HG02943 (cell line): ENCODE measurements around the gene DEFB113.
"Not testable (repeated sequence)": the region's sequence is repeated elsewhere in the genome, so short reads cannot be mapped to it uniquely, and the experiment has no call there.

ENCODE experiments used
- ATAC-seq: cut with Tn5 transposase; IDR thresholded peaks from one replicate; pipeline ENCODE4 v1.9.1; 2021; ENCODE audit warnings: mild to moderate bottlenecking, low read depth, moderate library complexity; ENCODE audit not compliant: unreplicated experiment

Gene DEFB113, protein sequence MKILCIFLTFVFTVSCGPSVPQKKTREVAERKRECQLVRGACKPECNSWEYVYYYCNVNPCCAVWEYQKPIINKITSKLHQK

DNA sequence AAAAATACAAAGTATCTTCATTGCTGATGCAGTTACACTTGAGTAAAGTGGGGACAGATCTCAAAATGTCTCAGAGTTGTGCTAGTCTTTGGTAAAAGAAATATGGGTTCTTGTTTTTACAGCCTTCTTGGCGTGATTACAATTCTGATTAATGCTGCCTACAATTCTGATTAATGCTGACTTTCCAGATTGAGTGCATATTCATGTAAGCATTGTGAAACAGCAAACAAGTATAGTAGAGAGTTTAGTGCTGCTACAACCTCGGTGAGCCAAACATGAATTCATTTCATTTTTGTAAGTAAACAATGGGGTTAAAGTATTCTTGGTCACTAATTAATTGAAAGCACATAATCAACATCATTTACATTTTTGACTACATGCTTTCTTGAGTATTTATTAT, at the start of gene DEFB113:
DEFB113 (minus strand) TSS at position 21 of the 400 bp plus-strand sequence; CDS start at position 21, 0 bp downstream.
- no peak for ATAC-seq

DNA sequence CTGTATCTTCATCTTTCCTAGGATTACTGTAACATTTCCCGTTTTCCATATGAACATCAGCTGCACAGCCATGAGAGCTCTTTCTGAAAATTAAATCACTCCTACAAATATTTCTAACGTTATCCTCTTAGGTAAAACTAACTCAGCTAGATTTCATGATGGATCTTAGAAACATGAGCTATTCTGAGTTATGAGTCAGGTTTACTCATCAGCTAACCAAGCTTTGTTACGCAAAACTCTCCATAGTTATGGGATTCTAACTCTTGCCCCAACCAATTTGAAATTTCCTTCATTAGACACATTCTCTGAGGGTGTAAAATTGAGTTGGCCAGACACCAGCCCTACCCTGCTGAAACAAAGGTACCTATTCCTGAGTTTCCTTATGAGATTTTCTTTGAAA, 38.4 kb upstream of the DEFB113 start:
- ATAC-seq: no peak

DNA sequence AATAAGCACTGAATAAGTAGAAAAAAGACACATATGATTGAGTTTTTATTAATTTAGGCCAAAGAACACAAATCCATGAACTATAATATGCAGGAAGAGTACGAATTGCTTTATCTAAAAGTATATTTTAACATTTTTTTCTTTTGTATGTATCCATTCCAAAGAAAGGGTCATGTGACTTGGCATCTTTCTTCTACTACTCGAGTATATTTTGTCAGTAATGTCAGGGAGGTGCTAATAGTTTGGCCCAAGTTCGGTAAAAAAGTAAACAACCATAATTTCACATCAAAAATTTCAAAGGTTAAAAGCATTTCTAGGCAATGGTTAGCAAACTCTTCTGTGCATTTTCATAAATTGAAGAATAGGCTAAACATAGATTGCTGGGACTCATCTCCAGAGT, 33.7 kb upstream of the DEFB113 start:
- ATAC-seq: no peak

DNA sequence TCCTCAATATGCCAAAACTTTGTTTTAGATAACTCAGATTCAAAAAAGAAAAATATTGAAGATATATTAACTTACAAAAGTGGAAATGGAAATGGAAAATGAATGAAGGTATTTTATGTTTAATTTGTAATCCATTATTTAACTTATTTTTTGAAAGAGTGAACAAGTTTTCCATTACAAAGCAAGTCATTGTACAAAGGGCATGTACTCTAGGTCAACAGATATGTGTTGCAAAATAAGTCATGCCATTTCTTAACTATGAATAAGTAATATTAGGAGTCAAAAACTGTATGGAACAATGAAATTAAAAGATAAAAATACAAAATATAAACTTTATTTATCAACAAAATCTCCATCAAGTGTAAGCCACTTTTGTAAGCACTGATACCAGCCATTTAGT, 25.9 kb upstream of the DEFB113 start:
- no peak for ATAC-seq

DNA sequence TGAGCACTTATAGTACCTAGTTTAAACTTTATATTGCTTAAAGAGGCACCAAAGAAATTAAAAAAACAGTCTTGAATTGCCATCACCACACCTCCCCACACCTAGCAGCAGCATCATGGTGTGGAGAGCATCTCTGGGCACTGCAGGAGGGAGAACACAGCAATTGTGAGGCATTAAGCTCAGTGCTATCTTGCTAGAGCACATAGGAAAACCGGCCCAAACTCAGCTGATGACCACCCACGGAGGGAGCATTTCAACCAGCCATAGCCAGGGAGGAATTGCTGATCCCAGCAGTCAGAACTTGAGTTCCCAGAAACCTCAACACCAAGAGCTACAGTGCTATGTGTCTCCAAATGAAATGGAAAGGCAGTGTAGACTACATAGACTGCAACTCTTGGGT, 19.5 kb upstream of the DEFB113 start:
- no peak for ATAC-seq

DNA sequence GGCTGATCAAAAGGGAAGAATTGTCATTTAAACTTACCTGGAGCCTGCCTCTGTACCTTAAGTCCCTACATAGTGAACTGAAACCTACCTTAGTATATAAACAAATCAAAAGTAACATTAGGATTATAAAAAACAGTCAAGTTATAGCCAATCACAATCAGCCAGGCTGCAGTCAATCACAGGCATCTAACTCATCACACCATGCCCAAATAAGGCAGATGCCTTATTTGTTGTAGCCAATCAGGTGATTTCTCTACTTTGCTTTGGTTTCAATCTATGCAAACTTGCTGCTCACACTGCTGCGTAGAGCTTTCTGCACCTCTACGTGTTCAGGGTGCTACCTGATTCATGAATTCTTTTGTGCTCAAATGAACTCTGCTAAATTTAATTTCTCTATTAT, 18.3 kb upstream of the DEFB113 start:
- ATAC-seq: no peak

DNA sequence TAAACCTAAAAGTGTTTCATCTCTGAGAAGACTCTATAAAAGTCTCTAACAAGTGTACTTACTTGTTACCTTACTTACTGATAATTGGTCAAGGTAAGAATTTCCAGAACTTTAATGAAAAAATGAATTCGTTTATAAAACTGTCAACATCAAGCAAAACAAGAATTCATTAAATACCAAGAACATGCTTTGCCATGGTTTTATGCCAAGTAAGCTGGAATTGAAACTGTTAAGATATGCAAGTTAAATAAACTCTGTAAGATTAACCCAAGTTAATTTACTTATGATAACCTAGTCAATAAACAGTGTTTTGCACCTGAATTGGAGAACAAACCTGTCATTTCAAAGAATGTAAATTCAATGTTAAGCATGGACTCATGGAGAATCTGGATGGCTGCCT, 17.1 kb upstream of the DEFB113 start:
- no peak for ATAC-seq

DNA sequence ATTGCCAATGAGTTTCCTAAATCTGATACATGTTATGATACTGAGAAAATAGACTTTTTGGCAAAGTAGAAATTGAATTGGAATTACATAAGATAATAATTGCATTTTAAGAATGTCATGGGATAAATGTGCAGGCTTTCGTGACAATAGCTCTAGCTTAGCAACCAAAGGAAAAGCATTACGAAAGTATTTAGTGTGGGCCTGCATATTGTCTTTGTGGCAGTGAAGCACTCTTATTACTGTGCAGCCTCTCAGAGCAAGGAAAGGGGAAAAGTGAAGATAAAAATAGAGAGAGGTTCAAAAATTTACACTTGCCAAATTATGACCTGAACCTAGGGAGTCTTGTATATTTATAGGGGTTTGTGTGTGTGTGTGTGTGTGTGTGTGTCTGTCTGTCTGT, 12.6 kb upstream of the DEFB113 start:
- no peak for ATAC-seq

DNA sequence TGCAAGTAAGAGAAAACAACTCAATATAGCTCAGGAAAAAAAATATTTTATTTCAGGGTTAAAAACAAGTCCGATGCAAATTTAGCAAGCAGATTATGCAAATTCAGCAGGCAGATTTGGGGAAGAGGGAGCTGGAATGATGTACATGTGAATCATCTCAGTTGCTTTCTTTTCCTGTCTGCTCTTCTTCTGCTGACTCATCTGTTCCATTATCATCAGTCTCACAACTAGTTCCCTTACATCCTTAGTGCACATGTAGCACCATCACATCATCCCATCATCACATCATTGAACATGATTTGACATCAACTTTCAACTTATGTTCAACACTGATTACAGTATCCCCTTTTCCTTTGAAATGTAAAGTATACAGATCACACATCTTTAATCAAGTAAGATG, 11.5 kb upstream of the DEFB113 start:
- ATAC-seq: no peak

DNA sequence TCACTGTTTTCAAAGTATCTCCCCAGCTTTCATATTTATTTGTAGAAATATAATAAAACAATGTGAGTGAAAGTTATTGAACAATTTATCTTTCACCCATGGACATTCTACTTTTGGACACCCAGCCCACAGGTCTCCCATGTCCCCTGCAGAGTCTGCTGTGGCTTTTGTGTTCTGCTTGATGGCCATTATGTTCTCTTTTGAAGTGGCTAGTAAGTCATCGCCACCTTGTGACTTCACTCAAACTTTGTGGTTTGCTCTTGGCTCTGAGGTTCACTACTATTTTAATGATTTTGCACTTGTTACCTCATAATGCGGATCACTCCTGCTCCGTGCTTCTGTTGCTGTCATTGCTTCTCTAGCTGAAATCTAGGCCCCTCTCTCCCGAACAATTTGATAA, 10.2 kb upstream of the DEFB113 start:
- no peak for ATAC-seq

DNA sequence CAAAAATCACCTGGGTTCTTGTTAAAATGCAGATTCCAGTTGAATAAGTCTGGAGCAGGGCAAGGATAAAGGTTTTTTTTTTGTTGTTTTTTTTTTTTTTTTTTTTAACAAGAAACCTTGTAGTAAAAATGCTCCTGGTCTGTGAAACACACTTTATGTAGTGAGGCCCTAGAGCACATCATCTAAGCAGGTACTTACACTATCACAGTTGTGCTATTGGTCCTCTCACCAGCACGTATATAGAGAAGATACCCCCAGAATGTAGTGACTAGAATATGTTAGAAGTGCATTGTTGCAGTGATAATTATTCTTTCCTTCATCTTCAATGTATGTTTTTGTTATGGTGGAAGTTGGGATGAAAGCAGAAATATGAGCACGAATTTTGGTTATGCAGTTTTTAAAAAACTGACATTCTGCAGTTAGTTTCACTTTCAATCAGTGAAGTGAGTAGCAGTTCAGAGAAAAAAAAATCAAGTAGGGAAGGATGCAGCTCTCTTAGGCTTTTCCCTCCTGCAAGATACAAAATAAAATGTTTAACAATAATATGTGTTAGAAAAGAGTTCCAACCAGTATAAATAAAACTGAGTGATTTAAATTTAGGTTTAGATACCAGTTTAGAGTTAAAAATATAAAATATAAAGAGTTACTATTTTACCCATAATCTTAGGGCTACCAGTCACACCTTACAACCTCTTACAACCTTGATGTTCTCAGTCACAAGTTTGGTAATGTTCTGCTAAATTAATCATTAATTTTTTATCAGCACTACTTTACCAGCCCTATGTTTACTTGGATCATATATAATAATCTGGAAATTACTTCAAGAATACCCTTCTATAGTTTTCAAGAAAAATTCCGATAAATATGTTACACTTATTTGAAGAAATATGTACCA, 9.2 kb upstream of the DEFB113 start:
- peak; percentile 56 for ATAC-seq

DNA sequence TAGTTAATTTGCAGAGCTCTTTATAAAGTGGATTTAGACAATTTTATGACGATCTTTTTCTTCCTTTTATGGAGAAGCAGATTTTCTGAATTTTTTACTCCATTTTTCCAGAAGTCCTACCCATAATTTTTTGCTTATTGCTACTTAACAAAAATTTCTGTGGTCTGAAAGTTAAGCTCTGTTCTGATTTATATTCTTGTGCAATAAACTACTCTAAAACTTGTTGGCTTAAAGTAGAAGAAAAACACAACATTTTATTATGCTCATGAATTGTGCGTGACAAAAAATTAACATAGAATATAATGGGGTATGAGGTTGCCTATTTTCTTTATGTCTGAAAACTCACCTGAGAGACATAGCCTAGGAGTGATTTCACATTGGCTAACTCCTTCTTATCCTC, 2.6 kb downstream of the DEFB113 start:
- ATAC-seq: no peak

DNA sequence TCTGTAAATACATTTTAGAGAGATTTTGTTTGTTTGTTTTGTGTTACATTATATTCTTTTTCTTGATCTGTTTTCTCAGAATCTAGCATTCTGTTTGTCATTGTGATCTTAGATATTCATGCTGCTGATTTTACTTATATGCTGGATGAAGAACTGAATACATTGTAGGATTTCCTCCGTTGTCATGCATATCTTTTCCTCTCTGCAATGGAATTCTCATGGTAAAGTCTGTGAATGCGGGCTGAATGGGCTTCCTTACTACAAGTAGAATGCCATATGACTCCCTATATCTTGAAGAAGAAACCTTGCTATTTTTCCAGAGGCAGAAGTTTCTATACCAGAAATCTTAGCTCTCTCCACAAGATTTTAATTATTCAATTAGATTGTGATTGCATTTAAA, 3.1 kb downstream of the DEFB113 start:
- no peak for ATAC-seq

DNA sequence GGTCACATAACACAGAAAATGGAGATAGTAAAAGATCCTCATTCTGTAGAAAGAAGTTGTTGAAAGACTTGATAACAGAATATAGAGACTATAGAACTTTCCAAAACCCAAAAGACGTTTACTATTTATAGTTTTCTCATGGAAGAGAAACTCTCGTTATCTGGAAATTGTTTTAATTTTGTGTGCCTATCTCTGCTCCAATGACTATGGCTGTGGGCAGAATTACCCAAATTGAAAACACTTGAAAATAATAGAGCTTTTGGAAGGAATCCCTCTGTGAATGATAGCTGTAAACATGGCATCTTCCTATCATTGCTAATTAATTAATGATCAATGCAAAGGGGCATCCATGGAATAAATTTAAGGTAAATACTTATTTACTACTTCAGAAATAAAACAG, 5.4 kb downstream of the DEFB113 start, which contains the start of gene DEFB114:
DEFB114 (minus strand) TSS at position 101 of the 400 bp plus-strand sequence; CDS start at position 42, 59 bp downstream.
- ATAC-seq: no peak

DNA sequence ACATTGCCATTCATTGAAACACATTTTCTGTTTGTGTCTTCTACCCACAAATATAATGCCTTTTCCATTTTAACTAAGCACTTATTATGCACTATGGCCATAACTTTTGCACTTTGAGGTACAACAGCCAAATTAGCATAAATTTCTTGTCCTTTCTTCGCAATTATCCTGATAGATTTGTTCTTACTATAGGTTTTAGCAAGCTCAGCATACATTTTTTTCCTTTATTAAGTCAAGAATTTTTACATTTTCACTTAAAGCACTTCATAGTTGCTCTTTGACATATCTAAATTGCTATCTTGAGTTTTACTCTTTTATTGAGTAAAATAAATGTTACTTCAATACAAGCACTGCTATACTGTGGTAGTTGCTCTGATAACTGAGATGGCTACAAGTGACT, 11.2 kb downstream of the DEFB113 start:
- no peak for ATAC-seq

DNA sequence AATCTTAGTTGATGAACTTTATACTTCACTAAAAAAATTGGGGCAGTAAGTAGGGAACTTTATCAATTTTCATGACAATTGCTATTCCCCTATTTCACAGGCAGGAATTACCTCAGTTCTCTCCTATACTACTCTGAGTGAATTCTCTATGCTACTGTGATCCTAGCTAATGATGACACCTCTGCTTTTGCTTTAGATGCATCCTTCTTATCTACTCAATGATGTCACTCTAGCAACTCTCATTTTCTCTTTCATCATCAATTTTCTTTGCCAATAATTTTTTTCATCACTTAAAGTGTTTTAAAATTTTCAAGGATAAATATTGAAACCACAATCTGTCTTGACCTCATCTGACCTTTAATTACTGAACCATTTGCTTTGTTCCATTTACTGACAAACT, 13.6 kb downstream of the DEFB113 start:
- ATAC-seq: no peak

DNA sequence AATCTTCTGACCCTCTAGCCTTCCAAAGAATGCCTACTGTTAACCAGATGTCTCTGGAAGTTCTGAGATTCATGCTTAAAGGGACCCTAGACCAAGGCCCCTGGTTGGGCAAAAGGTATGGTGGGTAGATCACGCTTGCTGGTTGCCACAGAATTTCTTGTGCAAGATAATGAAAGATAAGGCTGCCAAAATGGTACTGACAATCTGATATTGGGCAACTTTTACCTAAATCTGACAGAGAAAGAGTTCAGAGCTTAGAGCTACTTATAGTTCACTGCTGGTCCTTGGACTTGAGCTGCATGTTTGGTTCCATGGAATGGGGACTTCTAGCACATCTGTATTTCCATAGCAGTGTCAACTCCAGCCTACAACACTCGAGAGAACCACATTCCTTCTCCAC, 17.5 kb downstream of the DEFB113 start:
- no peak for ATAC-seq

DNA sequence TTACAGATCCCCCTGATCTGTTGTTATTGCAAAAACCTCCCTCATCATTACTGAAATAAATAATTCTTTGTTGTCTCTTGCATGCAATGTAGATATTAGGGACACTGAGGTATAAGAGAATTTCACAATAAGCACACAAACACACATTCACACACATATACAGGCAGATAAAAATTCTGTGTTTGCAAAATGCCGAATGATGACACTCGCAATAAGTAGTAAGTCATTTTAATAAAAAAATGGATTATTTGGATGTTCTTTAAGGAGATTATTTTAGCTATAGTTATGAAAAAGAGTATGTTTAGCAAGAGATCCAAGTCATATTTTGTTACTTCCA, 19.0 kb downstream of the DEFB113 start:
- no peak for ATAC-seq

DNA sequence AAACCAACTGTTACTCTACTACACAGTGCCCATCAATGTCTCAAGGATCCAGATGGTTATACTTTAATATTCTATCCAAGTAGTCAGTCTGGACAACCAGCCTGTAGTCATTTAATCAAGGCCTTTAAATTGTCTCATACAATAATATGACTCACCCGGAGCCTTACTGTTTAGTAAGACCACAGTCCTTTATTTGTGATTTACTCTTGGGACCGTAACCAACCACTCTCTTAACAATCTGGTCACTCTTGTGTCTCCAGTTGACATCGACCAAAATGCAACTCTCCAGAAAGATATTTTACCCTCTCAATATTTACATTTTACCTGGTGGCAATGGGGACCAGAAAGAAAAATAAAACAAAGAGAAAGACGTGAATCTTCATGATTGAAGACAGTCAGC, 20.4 kb downstream of the DEFB113 start:
- no peak for ATAC-seq

DNA sequence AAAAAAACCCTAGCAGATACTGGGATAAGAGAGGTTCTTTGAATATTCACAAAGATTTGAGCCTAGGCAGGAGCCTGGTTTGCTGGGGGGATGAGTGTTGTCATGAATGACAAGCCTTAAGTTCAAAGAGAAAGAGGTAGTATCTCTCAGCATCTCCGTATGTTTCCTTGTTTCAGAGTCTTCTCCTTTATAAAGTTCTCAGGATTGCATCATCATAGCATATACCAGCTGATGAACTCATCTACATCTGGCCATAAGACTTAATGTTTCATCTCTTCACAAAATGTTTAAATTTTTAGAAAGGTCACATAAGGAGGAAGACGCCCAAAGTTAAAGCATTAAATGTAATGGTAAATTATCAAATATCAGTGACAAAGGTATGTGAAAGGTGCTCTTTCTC, 22.6 kb downstream of the DEFB113 start:
- no peak for ATAC-seq

DNA sequence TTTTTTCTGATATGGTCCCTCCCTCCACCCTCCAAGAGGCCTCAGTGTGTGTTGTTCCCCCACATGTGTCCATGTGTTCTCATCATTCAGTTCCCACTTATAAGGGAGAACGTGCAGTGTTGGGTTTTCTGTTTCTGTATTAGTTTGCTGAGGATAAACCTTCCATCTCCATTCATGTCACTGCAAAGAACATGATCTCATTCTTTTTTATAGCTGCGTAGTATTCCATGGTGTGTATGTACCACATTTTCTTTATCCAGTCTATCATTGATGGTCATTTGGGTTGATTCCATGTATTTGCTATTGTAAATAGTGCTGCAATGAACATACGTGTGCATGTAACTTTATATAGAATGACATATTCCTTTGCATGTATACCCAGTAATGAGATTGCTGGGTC, 25.4 kb downstream of the DEFB113 start:
- ATAC-seq: not testable (repeated sequence)

DNA sequence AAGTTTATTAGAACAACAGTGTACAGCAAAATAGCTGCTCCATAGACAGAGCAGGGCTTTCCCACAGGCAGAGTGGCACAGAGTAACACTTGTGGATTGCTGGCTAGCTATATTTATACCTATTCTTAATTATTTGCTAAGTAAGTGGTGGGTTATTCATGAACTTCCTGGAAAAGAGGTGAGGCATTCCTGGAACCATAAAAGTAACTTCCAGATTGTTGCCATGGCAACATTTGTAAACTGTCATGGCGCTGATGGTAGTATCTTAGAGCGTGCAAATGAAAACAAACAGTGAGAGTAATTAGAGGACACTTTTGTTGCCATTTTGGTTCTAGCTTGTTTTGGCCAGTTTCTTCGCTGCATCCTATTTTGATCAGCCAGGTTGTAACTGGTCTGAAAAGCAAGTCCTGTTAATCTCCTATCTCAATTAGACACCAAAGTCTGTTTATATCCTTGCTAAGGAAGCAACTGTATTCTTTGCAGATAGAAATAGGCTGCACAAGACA, 29.4 kb downstream of the DEFB113 start:
- no peak for ATAC-seq
